GM19395 (cell line): ENCODE results near the gene TBCCD1.
A peak's percentile ranks its signal among the peaks of the same experiment; 100 is the strongest.
"Not testable (repeated sequence)": the region's sequence is repeated elsewhere in the genome, so short reads cannot be mapped to it uniquely, and the experiment has no call there.

Experiments used
- ATAC-seq: cut with Tn5 transposase; IDR thresholded peaks from one replicate; pipeline ENCODE4 v1.9.1; 2021; ENCODE audit warnings: mild to moderate bottlenecking, moderate library complexity; ENCODE audit not compliant: unreplicated experiment

TBCCD1 gene

GRCh38 chr3:186598108-186598784 is 31.1 kb upstream of the TBCCD1 start:
- ATAC-seq: no peak

- ATAC-seq: no peak
Measured at GRCh38 chr3:186596568-186597287, 29.6 kb upstream of the TBCCD1 start.

GRCh38 chr3:186594591-186595113 is 27.5 kb upstream of the TBCCD1 start:
- no peak for ATAC-seq

- no peak for ATAC-seq
Measured at GRCh38 chr3:186593862-186594261, 26.7 kb upstream of the TBCCD1 start.

- no peak for ATAC-seq
Measured at GRCh38 chr3:186592682-186593081, 25.5 kb upstream of the TBCCD1 start.

- no peak for ATAC-seq
Measured at GRCh38 chr3:186590580-186591295, 23.6 kb upstream of the TBCCD1 start.

GRCh38 chr3:186589856-186590579 is 22.9 kb upstream of the TBCCD1 start:
- ATAC-seq: no peak

- no peak for ATAC-seq
Measured at GRCh38 chr3:186589121-186589520, 22.0 kb upstream of the TBCCD1 start.

GRCh38 chr3:186588632-186589031 is 21.5 kb upstream of the TBCCD1 start:
- ATAC-seq: no peak

GRCh38 chr3:186587183-186587582 is 20.0 kb upstream of the TBCCD1 start:
- ATAC-seq: no peak

- ATAC-seq: not testable (repeated sequence)
Measured at GRCh38 chr3:186586245-186586644, 19.1 kb upstream of the TBCCD1 start.

GRCh38 chr3:186583831-186584230 is 16.7 kb upstream of the TBCCD1 start:
- ATAC-seq: no peak

GRCh38 chr3:186582541-186582940 is 15.4 kb upstream of the TBCCD1 start:
- no peak for ATAC-seq

- no peak for ATAC-seq
Measured at GRCh38 chr3:186580785-186581184, 13.6 kb upstream of the TBCCD1 start.

GRCh38 chr3:186577521-186577920 is 10.4 kb upstream of the TBCCD1 start:
- no peak for ATAC-seq

GRCh38 chr3:186571644-186572013 is 4.5 kb upstream of the TBCCD1 start:
- no peak for ATAC-seq

GRCh38 chr3:186570941-186571643 is 4.0 kb upstream of the TBCCD1 start:
- ATAC-seq: no peak

- ATAC-seq: peak; percentile 85
Measured at GRCh38 chr3:186570096-186570940, 3.2 kb upstream of the TBCCD1 start, which contains the start of gene DNAJB11. Gene DNAJB11 (plus strand): TSS chr3:186570720. CDS start chr3:186570898, 178 bp downstream.

- no peak for ATAC-seq
Measured at GRCh38 chr3:186569779-186570095, 2.6 kb upstream of the TBCCD1 start.

- not testable (repeated sequence) for ATAC-seq
Measured at GRCh38 chr3:186569361-186569760, 2.2 kb upstream of the TBCCD1 start.
